GM18517 (cell line): ENCODE measurements around the gene MYO1E.

Experiments
- ATAC-seq: cut with Tn5 transposase; IDR thresholded peaks from one replicate; pipeline ENCODE4 v1.9.1; 2021; ENCODE audit warnings: mild to moderate bottlenecking, moderate library complexity; ENCODE audit not compliant: unreplicated experiment

Gene MYO1E

GRCh38 chr15:59205839-59206622 lies 166.6 kb downstream of the MYO1E start:
- no peak for ATAC-seq

DNA sequence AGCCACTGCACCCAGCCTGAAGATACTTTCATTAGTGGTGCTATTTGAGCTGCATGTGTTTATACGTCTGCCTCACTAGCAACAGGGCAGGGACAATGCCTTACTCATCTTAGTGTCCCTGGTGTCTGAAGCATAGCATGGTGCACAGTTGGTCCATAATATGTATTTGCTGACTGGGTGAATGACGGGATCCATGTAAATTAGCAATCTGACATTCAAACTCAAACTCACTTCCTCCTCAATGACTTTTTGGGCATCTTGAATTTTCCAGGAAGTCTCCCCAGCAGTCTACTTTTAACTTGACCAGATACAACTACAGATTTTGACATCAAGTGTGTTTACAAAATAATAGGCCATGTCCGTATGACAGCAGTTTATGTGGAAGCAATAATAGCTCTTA lies 169.0 kb downstream of the MYO1E start:
- no peak for ATAC-seq

DNA sequence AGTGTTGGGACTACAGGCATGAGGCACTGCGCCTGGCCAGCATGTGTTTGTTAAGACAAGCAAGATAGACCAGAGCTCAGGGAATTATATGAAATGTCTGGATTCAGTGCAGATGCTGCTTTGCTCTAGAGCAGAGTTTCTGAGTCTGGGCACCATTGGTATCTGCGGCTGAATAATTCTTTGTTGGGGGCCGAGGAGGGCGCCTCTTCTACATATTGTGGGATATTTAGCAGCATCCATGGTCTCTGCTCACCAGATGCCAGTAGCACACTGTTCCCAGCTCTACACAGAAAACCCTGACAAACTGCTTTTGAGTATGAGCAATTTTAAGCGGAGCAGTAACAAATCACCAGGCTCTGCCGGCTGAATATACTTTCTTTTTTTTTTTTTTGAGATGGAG lies 169.7 kb downstream of the MYO1E start:
- ATAC-seq: no peak

DNA sequence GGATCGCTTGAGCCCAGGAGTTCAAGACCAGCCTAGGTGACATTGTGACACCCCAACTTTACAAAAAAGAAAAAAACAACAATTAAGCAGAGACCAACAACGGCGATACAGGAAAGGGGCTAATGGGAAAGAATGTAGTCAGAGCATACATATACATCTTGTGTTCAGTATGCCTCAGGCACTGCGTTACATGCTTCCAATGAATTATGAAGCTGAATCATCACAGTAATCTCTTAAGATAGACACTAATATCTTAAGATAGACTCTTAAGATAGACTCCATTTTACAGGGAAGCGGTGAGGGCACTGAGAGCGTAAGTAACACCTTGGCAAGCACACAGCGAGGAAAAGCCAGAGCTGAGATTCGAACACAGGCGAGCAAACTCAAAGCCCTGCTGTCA lies 172.1 kb downstream of the MYO1E start:
- ATAC-seq: no peak

GRCh38 chr15:59199626-59200465 lies 172.8 kb downstream of the MYO1E start:
- no peak for ATAC-seq

DNA sequence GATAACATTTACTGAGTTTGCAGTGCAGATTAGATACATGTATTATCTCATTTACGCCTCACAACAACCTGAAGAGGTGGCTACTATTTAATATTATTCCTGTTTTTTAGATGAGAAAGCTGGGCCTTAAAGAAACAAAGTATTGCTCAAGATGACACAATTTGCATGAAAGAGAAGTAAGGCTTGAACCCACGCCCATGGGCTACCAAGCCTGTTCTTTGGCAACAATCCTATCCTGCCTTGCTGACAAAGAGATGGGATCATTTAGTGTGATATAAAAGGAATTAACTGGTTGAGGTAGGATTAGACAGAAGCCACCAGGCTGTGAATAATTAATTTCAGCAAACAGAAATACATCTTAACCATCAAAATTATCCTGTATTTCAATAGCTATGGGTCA lies 175.2 kb downstream of the MYO1E start:
- ATAC-seq: no peak

DNA sequence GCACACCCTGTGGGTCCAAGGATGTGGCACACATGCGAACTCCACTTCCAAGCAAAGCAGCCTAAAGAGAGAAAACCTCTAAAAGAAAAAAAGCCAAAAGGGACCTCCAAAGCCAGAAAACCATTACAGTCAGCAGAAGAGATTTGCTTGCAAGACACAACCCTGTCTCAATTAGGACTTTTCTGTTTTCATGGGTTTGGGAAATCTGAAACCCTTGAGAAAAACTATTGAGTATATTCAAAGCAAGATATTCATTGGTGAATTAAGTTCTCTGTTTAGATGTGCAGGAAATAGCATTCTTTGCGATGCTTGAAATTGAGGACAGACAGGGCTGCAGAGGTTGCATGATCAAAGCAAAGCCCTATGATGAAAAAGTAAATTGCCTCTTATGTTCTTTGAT lies 176.3 kb downstream of the MYO1E start:
- ATAC-seq: no peak

DNA sequence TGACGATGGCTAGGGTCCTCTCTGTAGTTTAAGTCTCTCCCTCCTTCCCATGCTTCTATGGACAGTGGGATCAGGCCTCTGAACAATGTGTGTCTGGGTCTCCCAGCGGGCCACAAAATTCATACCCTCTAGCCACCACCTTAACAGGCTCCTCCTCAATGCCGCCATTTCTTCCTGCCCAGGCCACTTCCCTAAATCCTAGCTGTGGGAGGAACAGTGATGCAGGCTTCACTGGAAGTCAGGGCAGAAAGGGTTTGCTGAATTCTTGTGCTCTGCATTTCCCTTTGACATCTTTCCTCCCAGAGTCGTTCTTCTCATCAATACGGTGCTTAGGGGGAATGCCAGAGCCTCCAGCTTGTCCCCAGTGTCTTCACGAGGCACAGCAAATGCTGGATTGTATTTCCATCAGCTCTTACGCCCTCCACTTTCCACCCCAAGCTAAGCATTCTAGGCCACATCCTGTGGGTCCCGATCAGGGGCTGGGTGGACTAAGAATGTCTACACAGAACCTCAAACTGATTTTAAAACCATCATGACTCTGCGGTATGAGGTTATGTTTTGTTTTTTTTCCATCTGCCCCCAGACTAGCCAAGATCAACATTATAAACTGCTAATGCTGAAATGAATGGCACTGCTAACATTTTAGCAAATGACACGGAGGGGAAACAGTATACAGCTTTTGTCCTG lies 177.9 kb downstream of the MYO1E start:
- ATAC-seq: no peak

- ATAC-seq: no peak
Measured at GRCh38 chr15:59191855-59192237, 180.8 kb downstream of the MYO1E start.

GRCh38 chr15:59190291-59190690 lies 182.4 kb downstream of the MYO1E start:
- no peak for ATAC-seq

GRCh38 chr15:59189241-59189640 lies 183.4 kb downstream of the MYO1E start:
- no peak for ATAC-seq

DNA sequence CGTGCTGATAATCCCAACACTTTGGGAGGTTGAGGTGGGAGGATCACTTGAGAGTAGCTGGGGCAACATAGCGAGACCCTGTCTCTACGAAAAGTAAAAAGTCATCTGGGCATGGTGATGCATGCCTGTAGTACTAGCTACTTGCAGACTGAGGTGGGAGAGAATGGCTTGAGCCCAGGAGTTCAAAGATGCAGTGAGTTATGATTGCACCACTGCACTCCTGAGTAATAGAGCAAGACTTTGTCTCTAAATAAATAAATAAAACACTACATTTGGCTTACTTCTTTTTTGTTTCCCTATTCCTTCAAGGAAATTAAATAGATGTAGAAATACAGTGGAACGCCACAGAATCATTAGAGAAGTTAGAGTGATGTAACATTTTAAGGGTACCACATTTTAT lies 186.2 kb downstream of the MYO1E start:
- no peak for ATAC-seq

GRCh38 chr15:59185725-59186124 lies 186.9 kb downstream of the MYO1E start:
- no peak for ATAC-seq

DNA sequence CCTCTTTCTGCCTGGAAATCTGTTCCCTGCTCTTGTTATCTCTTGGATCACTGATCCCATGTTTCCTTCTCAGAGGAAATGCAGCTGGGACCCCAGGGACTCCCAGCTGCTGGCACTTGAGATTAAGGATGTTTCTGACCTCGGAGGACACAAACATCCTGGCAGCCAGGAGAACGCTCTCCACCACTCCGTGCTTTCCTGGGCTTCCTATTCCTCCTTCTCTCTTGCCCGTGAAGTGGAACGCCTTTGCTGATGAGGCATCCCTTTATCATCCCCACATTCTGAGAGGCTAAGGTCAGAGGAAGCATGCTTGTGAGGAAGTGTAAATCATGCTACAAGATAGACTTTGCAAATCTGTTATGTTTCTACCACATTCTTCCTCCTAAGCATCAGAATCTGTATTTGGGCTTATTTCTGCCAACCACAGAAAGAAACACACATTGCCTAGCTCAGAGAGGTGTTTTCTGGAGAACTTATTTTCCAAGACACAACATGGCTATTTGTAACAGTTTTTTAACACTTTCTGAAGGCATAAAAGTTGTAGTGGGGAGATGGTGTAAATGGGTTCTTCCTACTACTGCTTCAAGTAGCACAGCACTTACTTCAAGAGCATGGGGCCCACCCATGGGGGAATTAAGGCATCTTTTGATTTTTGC lies 191.6 kb downstream of the MYO1E start:
- ATAC-seq: no peak

GRCh38 chr15:59179717-59180116 lies 193.0 kb downstream of the MYO1E start:
- ATAC-seq: no peak

DNA sequence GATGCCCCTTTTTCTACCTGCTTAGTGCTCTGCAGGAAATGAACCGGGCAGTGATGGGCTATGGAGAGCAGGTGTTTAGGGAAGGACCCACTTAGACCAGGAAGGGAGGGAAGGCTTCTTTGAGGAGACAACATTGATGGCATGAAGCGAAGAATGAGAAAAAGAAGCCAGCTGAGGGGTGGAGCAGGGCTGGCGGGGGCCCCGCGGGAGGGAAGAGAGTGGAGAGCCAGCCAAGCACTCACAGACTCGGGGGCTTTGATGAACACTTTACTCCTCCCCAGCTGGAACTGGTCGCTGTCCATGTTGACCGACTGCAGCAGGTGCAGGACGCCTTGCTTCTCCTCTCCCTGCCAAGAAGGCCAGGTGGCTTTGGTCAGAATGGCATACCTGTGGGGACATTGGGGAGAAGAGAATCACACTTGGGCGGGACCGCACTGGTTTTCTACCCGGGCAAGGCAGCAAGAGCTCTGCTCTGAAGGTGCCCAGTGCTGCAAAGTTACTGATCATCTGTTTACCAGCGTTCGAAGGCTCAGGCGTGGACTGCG lies 194.4 kb downstream of the MYO1E start:
- ATAC-seq: no peak

- no peak for ATAC-seq
Measured at GRCh38 chr15:59177317-59177660, 195.4 kb downstream of the MYO1E start.

DNA sequence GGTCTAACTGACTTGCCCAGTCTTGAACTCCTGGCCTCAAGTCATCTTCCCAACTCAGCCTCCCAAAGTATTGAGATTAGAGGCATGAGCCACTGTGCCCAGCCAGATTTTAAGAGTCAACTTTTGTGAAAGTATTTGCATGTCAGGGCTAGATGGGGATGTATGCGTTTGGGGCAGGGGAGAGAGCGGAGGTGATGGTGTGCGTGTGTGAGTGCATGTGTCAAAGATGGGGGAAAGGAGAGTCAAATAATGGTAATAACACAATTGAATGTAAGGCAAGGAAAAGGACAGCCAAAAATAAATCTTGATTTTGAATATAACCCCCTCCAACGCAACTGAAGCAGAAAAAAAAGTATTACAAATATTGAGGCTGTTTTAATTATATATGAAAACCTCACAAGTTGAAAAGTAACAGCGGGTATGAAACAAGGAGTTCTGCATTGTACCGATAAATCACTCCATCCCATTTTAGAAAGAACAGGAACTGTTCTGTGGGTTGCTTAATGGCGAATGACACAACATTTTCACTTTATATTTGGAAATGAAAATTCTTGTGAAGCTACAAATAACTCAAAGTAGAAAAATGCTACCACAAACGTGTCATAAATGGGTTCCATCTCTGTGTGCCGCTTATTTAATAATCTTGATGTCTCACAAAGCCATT lies 195.9 kb downstream of the MYO1E start:
- no peak for ATAC-seq

DNA sequence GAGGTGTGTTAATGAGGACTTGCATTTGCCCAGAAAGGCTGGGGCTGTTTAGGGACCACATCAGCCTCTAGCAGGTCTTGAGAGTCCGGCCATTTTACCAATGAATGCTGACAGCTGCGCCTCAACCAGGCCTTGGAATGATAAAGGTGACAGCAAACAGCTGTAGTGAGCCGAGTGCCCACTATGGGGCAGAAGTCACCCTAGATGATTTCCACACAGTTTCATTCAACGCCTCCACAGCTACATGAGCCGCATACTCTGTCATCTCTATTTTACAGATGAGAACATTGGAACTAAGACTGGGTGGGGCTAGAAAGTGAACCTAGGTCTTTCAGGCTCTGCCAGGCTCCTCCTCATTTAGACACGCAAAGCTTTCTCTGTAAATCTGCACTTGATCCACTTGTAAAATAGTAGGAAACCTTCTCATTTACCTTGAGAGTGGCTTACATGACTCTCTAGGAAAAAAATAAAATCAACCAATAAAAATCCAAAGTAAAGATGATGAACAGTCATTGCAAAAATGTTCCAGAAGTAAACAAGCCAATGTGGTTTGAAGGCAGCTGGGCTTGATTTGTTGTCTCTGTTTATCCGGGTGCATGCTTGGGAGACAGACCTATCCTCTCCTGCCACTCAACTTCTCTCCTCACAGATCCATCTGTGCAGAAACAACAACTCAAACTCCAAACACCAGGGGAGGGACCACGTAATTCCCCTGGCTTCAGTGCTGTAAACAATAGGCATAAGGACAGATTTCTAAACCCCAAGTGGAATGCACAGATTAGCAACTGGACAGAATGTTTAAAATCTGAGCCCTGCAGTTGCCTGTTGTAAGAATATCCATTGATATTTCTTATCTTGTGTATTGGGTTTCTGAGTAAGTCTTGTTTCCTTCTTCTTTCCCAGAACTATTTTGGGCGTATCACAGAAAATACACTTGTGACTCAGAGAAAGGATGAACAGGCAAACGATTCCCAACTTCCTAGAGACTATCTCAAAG lies 197.5 kb downstream of the MYO1E start:
- peak; percentile 66 for ATAC-seq
